GM12878 (cell line): ENCODE measurements around the gene MELTF. TPM values are rescaled to one million over a fixed set of nuclear protein-coding genes. Genes with fewer than 3 reads are reported as not detected.

Experiments
- BHLHE40 ChIP-seq, 2 experiments: fragments of 450-650 bp in 1 of 2; IDR thresholded peaks; 2 replicates each; pipeline ENCODE4 v1.6.1; 2011 to 2017; ENCODE audit warnings: low read depth in 2 of 2, borderline replicate concordance in 1 of 2, improper control_type of control experiment in 1 of 2, low read length in 1 of 2, mild to moderate bottlenecking in 1 of 2
- CBFB ChIP-seq: IDR thresholded peaks from 2 replicates; pipeline ENCODE4 v1.6.1; 2016; ENCODE audit warnings: antibody characterized with exemption, low read depth
- CBX3 ChIP-seq: fragments of 200-600 bp; sonication (generic); IDR thresholded peaks from 2 replicates; pipeline ENCODE4 v1.6.1; 2016; ENCODE audit warnings: low read depth, borderline replicate concordance
- EGR1 ChIP-seq, 2 experiments: IDR thresholded peaks; 1 replicate in 1 of 2; 2 replicates in 1 of 2; pipeline ENCODE4 v1.6.1; 2011 to 2012; ENCODE audit warnings: low read depth in 2 of 2, low read length in 2 of 2, borderline replicate concordance in 1 of 2, mild to moderate bottlenecking in 1 of 2, moderate library complexity in 1 of 2
- JUNB ChIP-seq: IDR thresholded peaks from 2 replicates; pipeline ENCODE4 v1.6.1; 2016; ENCODE audit warnings: antibody characterized with exemption, mild to moderate bottlenecking
- LARP7 ChIP-seq: fragments of 450-650 bp; IDR thresholded peaks from 2 replicates; pipeline ENCODE4 v1.6.1; 2017; ENCODE audit warnings: mild to moderate bottlenecking
- MEF2A ChIP-seq: IDR thresholded peaks from 2 replicates; pipeline ENCODE4 v1.6.1; 2011; ENCODE audit warnings: low read depth, mild to moderate bottlenecking, low read length, moderate library complexity; ENCODE audit not compliant: insufficient read depth
- MXI1 ChIP-seq: fragments of 150-350 bp; IDR thresholded peaks from 2 replicates; pipeline ENCODE4 v1.6.1; 2011; ENCODE audit warnings: low read depth, mild to moderate bottlenecking, inconsistent platforms, low read length, improper control_type of control experiment
- NR2F1 ChIP-seq: fragments of 450-650 bp; conservative IDR thresholded peaks from 2 replicates; pipeline ENCODE4 v1.6.1; 2017; ENCODE audit warnings: mild to moderate bottlenecking
- PAX5 ChIP-seq: IDR thresholded peaks from 2 replicates; pipeline ENCODE4 v1.6.1; 2011; ENCODE audit warnings: low read depth, low read length, borderline replicate concordance
- POLR2AphosphoS5 ChIP-seq: IDR thresholded peaks from 2 replicates; pipeline ENCODE4 v1.6.1; 2011; ENCODE audit warnings: mild to moderate bottlenecking, low read length, inconsistent platforms
- RCOR1 ChIP-seq: conservative IDR thresholded peaks from 2 replicates; pipeline ENCODE4 v1.6.1; 2012; ENCODE audit warnings: low read depth, low read length, improper control_type of control experiment
- RELA ChIP-seq: fragments of 450-650 bp; IDR thresholded peaks from 2 replicates; pipeline ENCODE4 v1.8.0; 2014; ENCODE audit warnings: borderline replicate concordance; ENCODE audit not compliant: partially characterized antibody
- RUNX3 ChIP-seq: IDR thresholded peaks from 2 replicates; pipeline ENCODE4 v1.6.1; 2012; ENCODE audit warnings: low read length, inconsistent platforms
- SMARCA5 ChIP-seq: fragments of 450-650 bp; IDR thresholded peaks from 2 replicates; pipeline ENCODE4 v1.6.1; 2017; ENCODE audit warnings: mild to moderate bottlenecking
- SUPT20H ChIP-seq: IDR thresholded peaks from 2 replicates; pipeline ENCODE4 v1.6.1; 2011; ENCODE audit warnings: low read depth, mild to moderate bottlenecking, low read length, moderate library complexity, borderline replicate concordance; ENCODE audit not compliant: control insufficient read depth
- SUZ12 ChIP-seq: fragments of 200-600 bp; sonication (generic); IDR thresholded peaks from one replicate; pipeline ENCODE4 v1.6.1; 2018; ENCODE audit warnings: antibody characterized with exemption, mild to moderate bottlenecking; ENCODE audit not compliant: unreplicated experiment
- YY1 ChIP-seq: IDR thresholded peaks from 2 replicates; pipeline ENCODE4 v1.6.1; 2011; ENCODE audit warnings: low read depth, mild to moderate bottlenecking, low read length
- ZNF217 ChIP-seq: fragments of 450-650 bp; IDR thresholded peaks from 2 replicates; pipeline ENCODE4 v1.6.1; 2017; ENCODE audit warnings: antibody characterized with exemption, mild to moderate bottlenecking
- ZSCAN29 ChIP-seq: fragments of 450-650 bp; IDR thresholded peaks from 2 replicates; pipeline ENCODE4 v1.6.1; 2017; ENCODE audit warnings: mild to moderate bottlenecking, moderate library complexity
- polyA plus RNA-seq, 11 experiments: library from polyadenylated mRNA; depleted of rRNA in 4 of 11; unstranded in 6 of 11; stranded (reverse) in 5 of 11; fragments of >200 nt; fragmentation: Nextera tagmentation in 4 of 11; fragmentation: Illumina TruSeq in 1 of 11; extraction: Ambion mirVana in 4 of 11; extraction: Trizol in 1 of 11; gene quantifications; 1 replicate in 1 of 11; 2 replicates in 10 of 11; pipeline versions ENCODE4 v1.2.1 to v1.2.3, GENCODE V29; 2011 to 2016; ENCODE audit warnings: inconsistent platforms in 2 of 11, missing spikeins in 2 of 11, low read depth in 1 of 11
- total RNA-seq, 4 experiments: library from RNA; depleted of rRNA in 3 of 4; stranded (reverse); fragments of >200 nt in 3 of 4; fragmentation: Illumina TruSeq in 1 of 4; extraction: Trizol in 1 of 4; gene quantifications; 2 replicates each; pipeline versions ENCODE4 v1.2.1 to v1.2.3, GENCODE V29; 2013 to 2021
- TF ChIP-seq, protein P1 (sequence below): IDR thresholded peaks from 2 replicates; pipeline ENCODE4 v1.6.1; 2012; ENCODE audit warnings: improper control_type of control experiment, low read depth, low read length; ENCODE audit not compliant: insufficient replicate concordance
- TF ChIP-seq, protein P2 (sequence below): fragments of 450-650 bp; IDR thresholded peaks from 2 replicates; pipeline ENCODE4 v1.6.1; 2014; ENCODE audit warnings: mild to moderate bottlenecking
- TF ChIP-seq, protein P3 (sequence below): fragments of 450-650 bp; conservative IDR thresholded peaks from 2 replicates; pipeline ENCODE4 v1.6.1; 2017; ENCODE audit warnings: mild to moderate bottlenecking, moderate library complexity

Gene MELTF
- total and polyA plus RNA-seq, 10 of the 15 experiments (the other 5 are each of a cell fraction or from before 2014, with no cell fraction given): 0.55 to 49.1 (median 11.1) TPM

DNA sequence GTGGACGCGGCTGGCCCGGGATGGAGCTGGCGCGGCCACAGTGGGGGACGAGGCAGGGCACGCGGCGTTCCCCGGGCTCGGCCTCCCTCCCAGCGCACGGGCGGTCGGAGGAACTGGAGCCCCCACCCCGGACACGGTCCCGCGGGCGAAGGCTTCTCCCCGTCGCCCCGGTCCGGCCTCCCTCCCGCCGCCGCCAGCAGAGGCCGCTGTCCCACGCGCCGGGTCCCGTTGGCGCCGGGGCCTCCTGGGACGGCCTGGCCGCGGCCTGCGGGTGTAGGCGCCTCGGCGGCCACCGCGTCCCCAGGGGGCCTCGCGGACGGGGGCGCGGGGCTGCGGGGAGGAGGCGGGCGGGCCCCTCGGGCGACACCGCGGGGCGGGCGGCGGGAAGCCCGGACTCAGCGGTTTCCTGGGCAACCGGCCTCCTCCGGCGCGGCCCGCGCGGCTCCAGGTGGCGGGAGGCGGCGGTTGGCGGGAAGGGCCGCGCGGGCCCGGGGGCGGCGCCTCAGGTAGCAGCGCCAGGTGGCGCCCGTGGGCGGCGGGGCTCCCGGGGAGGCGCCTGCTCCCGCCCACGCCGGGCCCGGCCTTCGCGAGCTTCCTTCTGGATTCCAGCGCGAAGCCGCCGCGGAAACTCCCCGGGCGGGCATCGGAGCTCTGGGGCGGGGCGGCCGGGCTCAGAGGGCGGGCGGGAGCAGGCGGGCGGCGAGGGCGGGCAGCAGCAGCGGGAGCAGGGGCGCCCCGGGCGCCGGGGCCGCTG is 26.7 kb downstream of the MELTF start (continued):
- TF ChIP-seq LARP7 (peak; percentile 91; the same call in 1 of the 2 replicates), RUNX3 (no peak), RELA (no peak), PAX5 (peak; percentile 8; the same call in 1 of the 2 replicates), RCOR1 (no peak), CBX3 (no peak), CBFB (no peak), SUZ12 (no peak), JUNB (no peak), MEF2A (no peak), ZSCAN29 (0 out of 2 replicates have a peak, but pooled peaks have one; percentile 54), ZNF217 (0 out of 2 replicates have a peak, but pooled peaks have one; percentile 74), MXI1 (no peak), POLR2AphosphoS5 (peak; percentile 35; the same call in 1 of the 2 replicates), SUPT20H (no peak), EGR1 (IDR thresholded peaks at IDR 0.05; ENCODE audit: borderline replicate concordance in 1 of 2, low read depth in 2 of 2, low read length in 2 of 2) (peak; percentile 61 to 99), NR2F1 (peak; percentile 77), SMARCA5 (peak; percentile 94), BHLHE40 (IDR thresholded peaks at IDR 0.05; ENCODE audit: borderline replicate concordance in 1 of 2, low read depth in 2 of 2, low read length in 1 of 2) (peak in 1 of 2 experiments; percentile 68; a peak in 2 of 4 replicates), YY1 (peak; percentile 45; the same call in 1 of the 2 replicates)
- TF ChIP-seq, protein P1, sequence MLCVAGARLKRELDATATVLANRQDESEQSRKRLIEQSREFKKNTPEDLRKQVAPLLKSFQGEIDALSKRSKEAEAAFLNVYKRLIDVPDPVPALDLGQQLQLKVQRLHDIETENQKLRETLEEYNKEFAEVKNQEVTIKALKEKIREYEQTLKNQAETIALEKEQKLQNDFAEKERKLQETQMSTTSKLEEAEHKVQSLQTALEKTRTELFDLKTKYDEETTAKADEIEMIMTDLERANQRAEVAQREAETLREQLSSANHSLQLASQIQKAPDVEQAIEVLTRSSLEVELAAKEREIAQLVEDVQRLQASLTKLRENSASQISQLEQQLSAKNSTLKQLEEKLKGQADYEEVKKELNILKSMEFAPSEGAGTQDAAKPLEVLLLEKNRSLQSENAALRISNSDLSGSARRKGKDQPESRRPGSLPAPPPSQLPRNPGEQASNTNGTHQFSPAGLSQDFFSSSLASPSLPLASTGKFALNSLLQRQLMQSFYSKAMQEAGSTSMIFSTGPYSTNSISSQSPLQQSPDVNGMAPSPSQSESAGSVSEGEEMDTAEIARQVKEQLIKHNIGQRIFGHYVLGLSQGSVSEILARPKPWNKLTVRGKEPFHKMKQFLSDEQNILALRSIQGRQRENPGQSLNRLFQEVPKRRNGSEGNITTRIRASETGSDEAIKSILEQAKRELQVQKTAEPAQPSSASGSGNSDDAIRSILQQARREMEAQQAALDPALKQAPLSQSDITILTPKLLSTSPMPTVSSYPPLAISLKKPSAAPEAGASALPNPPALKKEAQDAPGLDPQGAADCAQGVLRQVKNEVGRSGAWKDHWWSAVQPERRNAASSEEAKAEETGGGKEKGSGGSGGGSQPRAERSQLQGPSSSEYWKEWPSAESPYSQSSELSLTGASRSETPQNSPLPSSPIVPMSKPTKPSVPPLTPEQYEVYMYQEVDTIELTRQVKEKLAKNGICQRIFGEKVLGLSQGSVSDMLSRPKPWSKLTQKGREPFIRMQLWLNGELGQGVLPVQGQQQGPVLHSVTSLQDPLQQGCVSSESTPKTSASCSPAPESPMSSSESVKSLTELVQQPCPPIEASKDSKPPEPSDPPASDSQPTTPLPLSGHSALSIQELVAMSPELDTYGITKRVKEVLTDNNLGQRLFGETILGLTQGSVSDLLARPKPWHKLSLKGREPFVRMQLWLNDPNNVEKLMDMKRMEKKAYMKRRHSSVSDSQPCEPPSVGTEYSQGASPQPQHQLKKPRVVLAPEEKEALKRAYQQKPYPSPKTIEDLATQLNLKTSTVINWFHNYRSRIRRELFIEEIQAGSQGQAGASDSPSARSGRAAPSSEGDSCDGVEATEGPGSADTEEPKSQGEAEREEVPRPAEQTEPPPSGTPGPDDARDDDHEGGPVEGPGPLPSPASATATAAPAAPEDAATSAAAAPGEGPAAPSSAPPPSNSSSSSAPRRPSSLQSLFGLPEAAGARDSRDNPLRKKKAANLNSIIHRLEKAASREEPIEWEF: no peak
- TF ChIP-seq, protein P2, sequence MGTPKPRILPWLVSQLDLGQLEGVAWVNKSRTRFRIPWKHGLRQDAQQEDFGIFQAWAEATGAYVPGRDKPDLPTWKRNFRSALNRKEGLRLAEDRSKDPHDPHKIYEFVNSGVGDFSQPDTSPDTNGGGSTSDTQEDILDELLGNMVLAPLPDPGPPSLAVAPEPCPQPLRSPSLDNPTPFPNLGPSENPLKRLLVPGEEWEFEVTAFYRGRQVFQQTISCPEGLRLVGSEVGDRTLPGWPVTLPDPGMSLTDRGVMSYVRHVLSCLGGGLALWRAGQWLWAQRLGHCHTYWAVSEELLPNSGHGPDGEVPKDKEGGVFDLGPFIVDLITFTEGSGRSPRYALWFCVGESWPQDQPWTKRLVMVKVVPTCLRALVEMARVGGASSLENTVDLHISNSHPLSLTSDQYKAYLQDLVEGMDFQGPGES: no peak
- TF ChIP-seq, protein P3, sequence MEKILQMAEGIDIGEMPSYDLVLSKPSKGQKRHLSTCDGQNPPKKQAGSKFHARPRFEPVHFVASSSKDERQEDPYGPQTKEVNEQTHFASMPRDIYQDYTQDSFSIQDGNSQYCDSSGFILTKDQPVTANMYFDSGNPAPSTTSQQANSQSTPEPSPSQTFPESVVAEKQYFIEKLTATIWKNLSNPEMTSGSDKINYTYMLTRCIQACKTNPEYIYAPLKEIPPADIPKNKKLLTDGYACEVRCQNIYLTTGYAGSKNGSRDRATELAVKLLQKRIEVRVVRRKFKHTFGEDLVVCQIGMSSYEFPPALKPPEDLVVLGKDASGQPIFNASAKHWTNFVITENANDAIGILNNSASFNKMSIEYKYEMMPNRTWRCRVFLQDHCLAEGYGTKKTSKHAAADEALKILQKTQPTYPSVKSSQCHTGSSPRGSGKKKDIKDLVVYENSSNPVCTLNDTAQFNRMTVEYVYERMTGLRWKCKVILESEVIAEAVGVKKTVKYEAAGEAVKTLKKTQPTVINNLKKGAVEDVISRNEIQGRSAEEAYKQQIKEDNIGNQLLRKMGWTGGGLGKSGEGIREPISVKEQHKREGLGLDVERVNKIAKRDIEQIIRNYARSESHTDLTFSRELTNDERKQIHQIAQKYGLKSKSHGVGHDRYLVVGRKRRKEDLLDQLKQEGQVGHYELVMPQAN: peak; percentile 47; the same call in 1 of the 2 replicates
